ENCODE data around the gene ASB3. TPM values are rescaled to one million over a fixed set of nuclear protein-coding genes. Genes with fewer than 3 reads are reported as not detected.

ASB3 gene
- total RNA-seq, 1 experiment from 2014 or later: 11.9 TPM

DNA sequence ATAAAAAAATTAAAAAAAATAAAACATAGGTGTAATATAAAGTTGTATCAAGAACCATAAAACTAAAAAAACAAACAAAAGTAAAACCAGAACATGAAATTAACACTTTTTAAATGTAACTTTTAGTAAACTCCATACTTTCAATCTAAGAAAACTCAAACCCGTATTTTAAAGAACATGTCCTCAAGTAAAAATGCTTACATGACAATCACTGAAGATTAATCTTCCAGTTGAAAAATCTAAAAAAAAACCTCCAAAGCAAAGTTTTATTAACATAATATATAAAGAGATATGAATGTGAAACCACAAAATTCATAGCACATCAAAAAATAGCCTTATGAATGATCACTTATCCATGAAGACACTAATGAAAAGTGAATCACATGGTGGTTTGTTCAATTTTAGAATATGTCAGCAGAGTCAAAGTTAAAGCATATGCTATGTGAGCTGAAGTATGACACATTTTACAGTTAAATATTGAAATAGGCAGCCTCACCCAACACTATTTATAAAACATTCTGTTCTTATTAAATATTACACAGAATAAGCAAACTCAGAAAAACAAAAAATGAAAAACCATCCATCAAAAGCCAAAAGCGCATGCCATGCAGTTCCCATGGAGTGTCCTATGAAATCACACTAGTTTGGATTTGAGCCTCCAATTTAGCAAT lies 42.2 kb downstream of the ASB3 start:
- POLR2A ChIA-PET (ENCODE audit: unreplicated experiment): no interaction called here
- Histone ChIP-seq H3F3A (ENCODE audit: low read length, unreplicated experiment) (no peaks in the 10 kb centered on the region), H3K79me2 (ENCODE audit: low read length) (no peaks in the 10 kb centered on the region), H3K9me3 (ENCODE audit: low read length) (no peaks in the 10 kb centered on the region), H3K27me3 (ENCODE audit: low read length) (no peaks in the 10 kb centered on the region), H3K36me3 (ENCODE audit: low read depth, low read length) (no peaks in the 10 kb centered on the region; the same call in 1 of the 2 replicates), H3K27ac (ENCODE audit: low read length) (peak overlapping the region; percentile 11; the same call in 1 of the 2 replicates), H3K4me3 (ENCODE audit: low read length) (no peak overlapping the region), H3K4me2 (ENCODE audit: low read length) (no peak overlapping the region), H3K4me1 (ENCODE audit: insufficient read depth, low read length) (0 out of 2 replicates have a peak, but pooled peaks cover 4% of the 10 kb centered on the region), H4K20me1 (ENCODE audit: low read length) (no peaks in the 10 kb centered on the region), H3K9me2 (replicated peaks; ENCODE audit: low read length) (no peaks in the 10 kb centered on the region), H3K9ac (ENCODE audit: low read length) (no peak overlapping the region), H2AFZ (ENCODE audit: low read length) (no peak overlapping the region)
- intact Hi-C loops (cut with micrococcal nuclease): no loop called here
- CTCF ChIA-PET: no interaction called here
- ATAC-seq (peak; percentile 83), DNase-seq (peak; percentile 28)
- TF ChIP-seq, protein P1, sequence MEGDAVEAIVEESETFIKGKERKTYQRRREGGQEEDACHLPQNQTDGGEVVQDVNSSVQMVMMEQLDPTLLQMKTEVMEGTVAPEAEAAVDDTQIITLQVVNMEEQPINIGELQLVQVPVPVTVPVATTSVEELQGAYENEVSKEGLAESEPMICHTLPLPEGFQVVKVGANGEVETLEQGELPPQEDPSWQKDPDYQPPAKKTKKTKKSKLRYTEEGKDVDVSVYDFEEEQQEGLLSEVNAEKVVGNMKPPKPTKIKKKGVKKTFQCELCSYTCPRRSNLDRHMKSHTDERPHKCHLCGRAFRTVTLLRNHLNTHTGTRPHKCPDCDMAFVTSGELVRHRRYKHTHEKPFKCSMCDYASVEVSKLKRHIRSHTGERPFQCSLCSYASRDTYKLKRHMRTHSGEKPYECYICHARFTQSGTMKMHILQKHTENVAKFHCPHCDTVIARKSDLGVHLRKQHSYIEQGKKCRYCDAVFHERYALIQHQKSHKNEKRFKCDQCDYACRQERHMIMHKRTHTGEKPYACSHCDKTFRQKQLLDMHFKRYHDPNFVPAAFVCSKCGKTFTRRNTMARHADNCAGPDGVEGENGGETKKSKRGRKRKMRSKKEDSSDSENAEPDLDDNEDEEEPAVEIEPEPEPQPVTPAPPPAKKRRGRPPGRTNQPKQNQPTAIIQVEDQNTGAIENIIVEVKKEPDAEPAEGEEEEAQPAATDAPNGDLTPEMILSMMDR (conservative IDR thresholded peaks at IDR 0.05; ENCODE audit: low read depth, low read length): no peak
- TF ChIP-seq EZH2phosphoT487 (IDR thresholded peaks at IDR 0.05; ENCODE audit: borderline replicate concordance, low read length) (no peak), EZH2 (IDR thresholded peaks at IDR 0.05; ENCODE audit: low read length, unreplicated experiment) (no peak)
- BruUV-seq (replicated peaks): no TSS peak

DNA sequence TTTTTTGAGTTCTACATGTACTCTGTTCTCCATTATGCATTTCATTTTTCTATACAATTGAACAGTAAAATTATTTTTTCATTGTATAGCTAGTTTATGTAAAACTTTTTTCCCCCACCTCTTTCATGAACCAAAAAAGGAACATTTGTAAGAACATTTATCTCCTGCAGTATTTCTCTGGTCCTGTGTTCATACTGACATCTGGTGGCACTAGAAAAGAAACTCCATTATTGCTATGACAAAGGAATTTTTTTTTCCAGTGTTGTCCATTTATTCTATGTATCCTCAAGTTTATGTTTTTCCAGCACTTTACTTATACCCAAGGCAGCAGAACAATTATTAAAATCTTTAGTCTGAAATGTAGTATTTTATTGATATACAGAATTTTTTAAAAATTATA lies 46.6 kb downstream of the ASB3 start:
- no TSS peak for BruUV-seq (replicated peaks)
- ATAC-seq: no peak
- DNase-seq: peak; percentile 49

More for the DNA sequence above, 46.6 kb downstream of the ASB3 start:
- CTCF ChIA-PET: no interaction called here
- Histone ChIP-seq H3K4me1 (ENCODE audit: insufficient read depth, low read length) (0 out of 2 replicates have a peak, but pooled peaks cover 4% of the 10 kb centered on the region), H3K9ac (ENCODE audit: low read length) (no peak overlapping the region), H3F3A (ENCODE audit: low read length, unreplicated experiment) (no peaks in the 10 kb centered on the region), H3K4me3 (ENCODE audit: low read length) (no peak overlapping the region), H3K9me3 (ENCODE audit: low read length) (no peaks in the 10 kb centered on the region), H3K79me2 (ENCODE audit: low read length) (no peaks in the 10 kb centered on the region), H3K36me3 (ENCODE audit: low read depth, low read length) (no peaks in the 10 kb centered on the region), H3K9me2 (replicated peaks; ENCODE audit: low read length) (no peaks in the 10 kb centered on the region), H3K4me2 (ENCODE audit: low read length) (no peak overlapping the region), H4K20me1 (ENCODE audit: low read length) (no peaks in the 10 kb centered on the region), H3K27me3 (ENCODE audit: low read length) (no peaks in the 10 kb centered on the region), H2AFZ (ENCODE audit: low read length) (no peak overlapping the region), H3K27ac (ENCODE audit: low read length) (no peak overlapping the region)
- no peak for TF ChIP-seq EZH2phosphoT487 (IDR thresholded peaks at IDR 0.05; ENCODE audit: borderline replicate concordance, low read length)
- TF ChIP-seq EZH2 (IDR thresholded peaks at IDR 0.05; ENCODE audit: low read length, unreplicated experiment): no peak
- TF ChIP-seq, protein P1 (conservative IDR thresholded peaks at IDR 0.05; ENCODE audit: low read depth, low read length): peak; percentile 68
- POLR2A ChIA-PET (ENCODE audit: unreplicated experiment): no interaction called here
- intact Hi-C loops (cut with micrococcal nuclease): loop anchor here (1.0 to 2.0 kb wide), 2 partner anchors 317 to 538 kb away; no protein-coding TSS in a partner anchor

Measured in PC-3 (cell line).